Spleen (tissue), 11 donors: ENCODE data around the gene PACSIN2. TPM values are rescaled to one million over a fixed set of nuclear protein-coding genes. Genes with fewer than 3 reads are reported as not detected.

Experiments
- DNase-seq: peaks from one replicate; pipeline ENCODE4 v3.0.0-alpha.2; 2020
- H3K27ac ChIP-seq, 8 donors: fragments of 200-600 bp; sonication (generic) in 7 of 8; 1 replicate in 4 of 8; 2 replicates in 4 of 8; pipeline versions ENCODE4 v1.5.0 to v1.8.0; 2016 to 2021; ENCODE audit warnings: inconsistent platforms in 4 of 8, mild to moderate bottlenecking in 4 of 8, moderate library complexity in 1 of 8
- H3K27me3 ChIP-seq, 7 donors: fragments of 200-600 bp; sonication (generic) in 6 of 7; replicated peaks in 1 of 7; 1 replicate in 4 of 7; 2 replicates in 3 of 7; pipeline versions ENCODE4 v1.5.0 to v1.8.0; 2016 to 2021; ENCODE audit warnings: inconsistent platforms in 3 of 7, mild to moderate bottlenecking in 1 of 7
- H3K36me3 ChIP-seq, 6 donors: fragments of 200-600 bp; sonication (generic) in 5 of 6; 1 replicate in 4 of 6; 2 replicates in 2 of 6; pipeline versions ENCODE4 v1.5.0 to v1.8.0; 2016 to 2021; ENCODE audit warnings: inconsistent platforms in 2 of 6
- H3K4me1 ChIP-seq, 6 donors: fragments of 200-600 bp; sonication (generic) in 5 of 6; 1 replicate in 3 of 6; 2 replicates in 3 of 6; pipeline versions ENCODE4 v1.5.0 to v1.8.0; 2016 to 2021; ENCODE audit warnings: inconsistent platforms in 3 of 6
- H3K4me3 ChIP-seq, 8 donors: fragments of 200-600 bp; sonication (generic) in 7 of 8; 1 replicate in 4 of 8; 2 replicates in 4 of 8; pipeline versions ENCODE4 v1.5.0 to v1.8.0; 2016 to 2021; ENCODE audit warnings: inconsistent platforms in 4 of 8, mild to moderate bottlenecking in 4 of 8, moderate library complexity in 2 of 8
- H3K9me3 ChIP-seq, 8 donors: fragments of 200-600 bp; sonication (generic) in 7 of 8; 1 replicate in 4 of 8; 2 replicates in 4 of 8; pipeline versions ENCODE4 v1.5.0 to v1.8.0; 2016 to 2021; ENCODE audit warnings: inconsistent platforms in 4 of 8
- CTCF ChIP-seq, 11 experiments: fragments of 200-600 bp in 7 of 11; fragments of 450-650 bp in 4 of 11; sonication (generic) in 4 of 11; IDR thresholded peaks in 8 of 11; conservative IDR thresholded peaks in 3 of 11; 1 replicate in 7 of 11; 2 replicates in 4 of 11; pipeline versions ENCODE4 v1.4.0 to v1.8.0; 2016 to 2021; ENCODE audit warnings: antibody characterized with exemption in 11 of 11, inconsistent platforms in 4 of 11, mild to moderate bottlenecking in 1 of 11
- POLR2A ChIP-seq, 3 donors: fragments of 450-650 bp; IDR thresholded peaks; one replicate each; pipeline ENCODE4 v1.5.1; 2017; ENCODE audit warnings: antibody characterized with exemption in 3 of 3, mild to moderate bottlenecking in 1 of 3
- POLR2AphosphoS5 ChIP-seq, 3 donors: sonication (generic); formaldehyde crosslinking; IDR thresholded peaks; one replicate each; pipeline ENCODE4 v1.5.1; 2017; ENCODE audit warnings: antibody characterized with exemption in 3 of 3
- WGBS, 5 donors: extraction: QIAGEN DNeasy Blood & Tissue Kit in 3 of 5; methylation state at CpG; one replicate each; pipeline versions ENCODE4 v1.1.5 to v1.1.7; 2013 to 2018; 5-methylcytosine and 5-hydroxymethylcytosine counted together
- intact Hi-C: fragments of 100-400 bp; cut with DNase I; formaldehyde crosslinking; loops from one replicate; pipeline ENCODE4 v1.15.0; 2023; ENCODE audit warnings: low total_unique reads
- polyA plus RNA-seq, 3 donors: library from polyadenylated mRNA; stranded (reverse); fragments of 200-250 nt; gene quantifications; one replicate each; pipeline ENCODE4 v1.2.1, GENCODE V29; 2013
- total RNA-seq, 7 donors: library from RNA; depleted of rRNA in 3 of 7; stranded (reverse); fragments of >200 nt in 3 of 7; fragmentation: NEBNext Ultra II Directional in 4 of 7; extraction: Animal tissue kit (Norgen Biotek cat#: 25700) in 4 of 7; gene quantifications; one replicate each; pipeline versions ENCODE4 v1.1.0 to v1.2.1, GENCODE V29; 2016 to 2021
- donor health status: healthy with polysubstance abuse.
- donor health status: DM: no; HTN: no; CAD: no; lungs with moderate emphysema.
- donor health status: DM: no; HTN: no; CAD: no.
- donor health status: Bipolar disorder and iron deficiency.
- donor health status: healthy.
- donor health status: DM: no; HTN: no; CAD: no.
- donor health status: DM: yes; HTN: yes; CAD: no.

The PACSIN2 gene
- total and polyA plus RNA-seq, 10 donors, result 24.2 to 98.1 (median 64.2) TPM

- intact Hi-C loops, result no loop called here
- Histone ChIP-seq H3K27ac (peak overlapping the region in 1 of 8 donors; percentile 13), H3K9me3 (no peaks in the 10 kb centered on the region), H3K27me3 (no peaks in the 10 kb centered on the region), H3K36me3 (peaks cover 4 to 97% (median 84%) of the 10 kb centered on the region in 6 donors), H3K4me3 (no peak overlapping the region), H3K4me1 (peaks cover 0 to 31% (median 15%) of the 10 kb centered on the region in 6 donors)
- 77 to 84% (median 84%) methylated on average over 5 to 7 of the region's 7 CpGs for WGBS, 5 donors
- TF ChIP-seq POLR2A (IDR thresholded peaks at IDR 0.05) (no peak), CTCF (IDR thresholded peaks at IDR 0.05 in 8 of 11, conservative IDR thresholded peaks at IDR 0.05 in 3 of 11) (no peak), POLR2AphosphoS5 (IDR thresholded peaks at IDR 0.05) (no peak)
- DNase-seq, result no peak
Observed at GRCh38 chr22:42884616-42885375, 130.2 kb downstream of the PACSIN2 start.

DNA sequence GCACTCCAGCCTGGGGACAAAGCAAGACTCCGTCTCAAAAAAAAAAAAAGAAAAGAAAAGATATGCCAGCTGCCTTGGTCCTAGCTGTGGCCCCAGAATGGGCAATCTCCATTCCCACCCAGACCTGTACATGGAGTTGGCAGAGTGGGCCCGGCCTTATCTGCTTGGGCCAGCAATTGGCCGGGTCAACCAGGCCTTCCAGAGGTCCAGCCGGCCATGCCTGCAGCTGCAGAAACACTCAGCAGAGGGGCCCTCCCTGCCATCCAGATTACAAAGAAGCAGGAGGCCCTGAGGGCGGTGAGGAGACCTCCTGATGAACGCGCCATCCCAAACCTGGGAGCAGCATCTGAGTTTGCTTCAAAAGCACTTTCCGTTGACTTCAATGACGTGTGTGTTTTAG is 131.0 kb downstream of the PACSIN2 start:
- intact Hi-C loops, result no loop called here
- H3K27me3 ChIP-seq, result no peaks in the 10 kb centered on the region
- peaks cover 4 to 100% (median 91%) of the 10 kb centered on the region in 6 donors for H3K36me3 ChIP-seq
- H3K4me3 ChIP-seq, result no peak overlapping the region
- H3K27ac ChIP-seq, result no peak overlapping the region
- H3K9me3 ChIP-seq, result no peaks in the 10 kb centered on the region
- WGBS, 5 donors, result 94 to 99% (median 97%) methylated on average over 9 of the region's 9 CpGs
- TF ChIP-seq POLR2A (IDR thresholded peaks at IDR 0.05), result no peak
- TF ChIP-seq POLR2AphosphoS5 (IDR thresholded peaks at IDR 0.05), result peak in 1 of 3 donors; percentile 26
- H3K4me1 ChIP-seq, result peaks cover 0 to 23% (median 10%) of the 10 kb centered on the region in 6 donors
- DNase-seq, result no peak

DNA sequence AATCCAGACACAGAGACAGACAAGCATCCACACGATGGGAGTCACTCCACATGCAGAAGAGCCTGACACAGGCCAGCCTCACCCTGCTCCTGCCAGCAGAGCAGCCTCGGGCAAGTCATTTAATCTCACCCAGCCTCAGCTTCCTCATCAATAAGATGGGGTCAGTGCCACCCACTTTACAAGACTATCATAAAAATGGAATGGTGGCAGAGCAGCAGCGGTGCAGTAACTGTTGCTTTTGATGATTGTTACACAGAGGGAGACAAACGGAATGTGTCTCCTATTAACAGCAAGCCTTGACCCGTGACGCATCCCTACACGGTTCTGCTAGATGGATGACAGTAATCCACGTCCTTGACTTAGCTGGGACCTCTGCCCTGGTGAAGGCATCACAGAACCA is 131.8 kb downstream of the PACSIN2 start:
- H3K27me3 ChIP-seq, result no peaks in the 10 kb centered on the region
- intact Hi-C loops, result no loop called here
- peaks cover 0 to 15% (median 3%) of the 10 kb centered on the region in 6 donors for H3K4me1 ChIP-seq
- TF ChIP-seq POLR2AphosphoS5 (IDR thresholded peaks at IDR 0.05) (no peak), POLR2A (IDR thresholded peaks at IDR 0.05) (no peak), CTCF (IDR thresholded peaks at IDR 0.05 in 8 of 11, conservative IDR thresholded peaks at IDR 0.05 in 3 of 11) (no peak)
- no peaks in the 10 kb centered on the region for H3K9me3 ChIP-seq
- H3K27ac ChIP-seq, result peak overlapping the region in 1 of 8 donors; percentile 19
- H3K36me3 ChIP-seq, result peaks cover under 1 to 100% (median 91%) of the 10 kb centered on the region in 6 donors
- H3K4me3 ChIP-seq, result no peak overlapping the region
- DNase-seq, result no peak
- WGBS, 5 donors, result 87 to 91% (median 90%) methylated on average over 8 of the region's 8 CpGs

- peaks cover 0 to 100% (median 92%) of the 10 kb centered on the region in 6 donors for H3K36me3 ChIP-seq
- intact Hi-C loops, result no loop called here
Observed at GRCh38 chr22:42881982-42882656, 132.8 kb downstream of the PACSIN2 start.

DNA sequence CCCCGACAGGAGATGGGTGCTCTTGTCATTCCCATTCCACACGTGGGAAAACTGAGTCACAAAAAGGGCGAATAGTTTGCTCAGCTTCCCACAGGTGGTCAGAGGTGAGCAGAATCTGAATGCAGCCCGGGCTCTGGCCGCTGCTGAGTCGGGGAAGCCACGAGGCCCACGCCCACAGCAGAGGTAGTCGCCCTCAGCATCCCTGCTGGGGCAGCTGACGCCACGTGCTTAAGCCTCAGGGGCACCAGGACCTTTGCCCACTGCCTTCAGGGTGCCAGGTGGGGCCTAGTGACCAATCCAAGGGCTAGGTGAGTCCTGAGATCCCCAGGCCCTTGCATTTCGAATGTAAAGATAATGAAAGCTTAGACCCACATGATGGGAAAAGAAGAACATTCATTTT is 133.7 kb downstream of the PACSIN2 start:
- Histone ChIP-seq H3K36me3 (peaks cover 0 to 100% (median 92%) of the 10 kb centered on the region in 6 donors), H3K9me3 (no peaks in the 10 kb centered on the region), H3K4me3 (no peak overlapping the region), H3K27me3 (no peaks in the 10 kb centered on the region), H3K27ac (peak overlapping the region in 1 of 8 donors; percentile 25), H3K4me1 (peaks cover 0 to 6% (median 0%) of the 10 kb centered on the region in 6 donors)
- no peak for TF ChIP-seq POLR2AphosphoS5 (IDR thresholded peaks at IDR 0.05)
- TF ChIP-seq CTCF (IDR thresholded peaks at IDR 0.05 in 8 of 11, conservative IDR thresholded peaks at IDR 0.05 in 3 of 11), result no peak
- TF ChIP-seq POLR2A (IDR thresholded peaks at IDR 0.05), result no peak
- 94 to 97% (median 95%) methylated on average over 12 of the region's 12 CpGs for WGBS, 5 donors
- intact Hi-C loops, result no loop called here
- DNase-seq, result no peak

More at GRCh38 chr22:42881982-42882656, 132.8 kb downstream of the PACSIN2 start:
- H3K4me1 ChIP-seq, result peaks cover 0 to 6% (median 0%) of the 10 kb centered on the region in 6 donors
- no peaks in the 10 kb centered on the region for H3K27me3 ChIP-seq
- DNase-seq, result no peak
- TF ChIP-seq POLR2A (IDR thresholded peaks at IDR 0.05) (no peak), POLR2AphosphoS5 (IDR thresholded peaks at IDR 0.05) (peak in 1 of 3 donors; percentile 20)
- no peak overlapping the region for H3K4me3 ChIP-seq
- H3K9me3 ChIP-seq, result no peaks in the 10 kb centered on the region
- peak overlapping the region in 1 of 8 donors; percentile 25 for H3K27ac ChIP-seq
- WGBS, 5 donors, result 64 to 84% (median 76%) methylated on average over 8 to 10 of the region's 10 CpGs
